ENCODE results near the gene SEC14L6.

DNA sequence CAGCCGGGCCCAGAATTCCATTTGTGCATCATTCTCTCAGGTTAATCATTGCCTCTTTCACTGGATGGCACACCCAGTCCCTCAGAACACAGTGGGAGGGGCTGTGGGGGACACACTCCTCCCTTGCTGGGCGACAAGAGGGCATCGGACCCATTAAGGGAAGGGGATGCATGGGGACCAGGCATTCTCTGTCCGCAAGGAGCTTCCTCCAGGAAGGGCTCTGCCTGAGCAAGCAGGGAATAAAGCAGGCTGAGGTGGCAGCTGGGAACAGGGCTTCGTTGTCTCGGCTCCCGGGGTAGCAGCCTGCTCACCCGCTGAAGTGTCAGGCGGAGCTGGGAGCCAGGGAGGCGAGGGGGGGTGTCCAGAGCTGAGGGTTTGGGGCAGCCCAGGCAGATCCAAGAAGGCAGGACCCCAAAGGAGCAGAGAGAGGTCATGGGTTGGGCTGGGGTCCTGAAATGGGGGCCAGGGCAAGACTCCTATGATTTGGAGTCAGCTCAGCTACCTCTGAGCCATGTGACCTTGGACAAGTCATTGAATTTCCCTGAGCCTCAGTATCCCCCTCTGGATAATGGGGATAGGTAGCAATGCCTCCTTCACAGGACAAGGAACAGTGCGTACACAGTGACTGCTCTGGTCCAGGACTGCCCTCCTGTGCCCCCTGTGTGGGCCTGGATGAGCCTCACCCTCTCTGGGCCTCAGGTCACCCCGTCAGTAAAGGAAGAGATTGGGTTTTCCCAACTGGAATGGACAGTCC lies 26.5 kb upstream of the SEC14L6 start:
- TF ChIP-seq YY1 (IDR thresholded peaks at IDR 0.05; ENCODE audit: insufficient read depth, insufficient read length) (no peak), ZNF274 (IDR thresholded peaks at IDR 0.05; ENCODE audit: low read depth, low read length) (no peak), SUZ12 (IDR thresholded peaks at IDR 0.05; ENCODE audit: extremely low read depth, insufficient read depth, insufficient read length) (no peak)

All from NT2/D1 (cell line).